ENCODE data around the gene BLOC1S1. TPM values are rescaled to one million over a fixed set of nuclear protein-coding genes. Genes with fewer than 3 reads are reported as not detected.

BLOC1S1 gene
- total RNA-seq, 1 experiment from 2014 or later = 87.3 TPM

DNA sequence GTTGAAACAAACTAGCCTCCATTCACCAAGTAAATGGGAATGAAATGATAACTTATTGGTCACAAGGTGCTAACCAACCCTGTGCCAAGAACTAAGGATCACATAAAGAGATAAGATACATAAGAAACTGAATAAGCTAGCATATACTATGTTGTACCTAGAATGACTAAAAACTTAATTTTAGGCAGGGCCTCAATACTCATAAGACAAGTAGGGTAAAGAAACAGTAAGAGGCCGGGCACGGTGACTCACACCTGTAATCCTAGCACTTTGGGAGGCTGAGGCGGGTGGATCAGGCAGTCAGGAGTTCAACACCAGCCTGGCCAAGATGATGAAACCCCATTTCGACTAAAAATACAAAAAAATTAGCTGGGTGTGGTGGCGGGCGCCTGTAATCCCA, 44.8 kb downstream of the BLOC1S1 start:
- intact Hi-C loops (cut with micrococcal nuclease; ENCODE audit: unreplicated experiment) (no loop called here), in situ Hi-C loops (cut with HindIII; ENCODE audit: low pct_unique_long_range_greater_than_20kb, low sequenced_read_pairs) (no loop called here)
- Histone ChIP-seq H3K9me3 (ENCODE audit: control insufficient read depth, insufficient read depth, low read depth, low read length) (no peaks in the 10 kb centered on the region), H3K27me3 (ENCODE audit: control insufficient read depth, insufficient read depth, low read length) (no peaks in the 10 kb centered on the region), H3K4me3 (ENCODE audit: low read depth in 2 of 2, low read length in 2 of 2) (no peak overlapping the region), H3K27ac (ENCODE audit: low read length) (no peak overlapping the region), H3K4me1 (ENCODE audit: control insufficient read depth, insufficient read depth, low read length) (no peaks in the 10 kb centered on the region), H3K36me3 (ENCODE audit: control insufficient read depth, insufficient read depth, low read length) (peaks cover 16% of the 10 kb centered on the region)
- ATAC-seq (no peak), DNase-seq (ENCODE audit: low read depth, low spot score) (no peak)
- BruUV-seq (replicated peaks) = no TSS peak
- CTCF ChIA-PET = no interaction called here
- POLR2A ChIA-PET = interaction anchor here (0.5 kb wide), 1 partner anchor 9 kb away, joined by 6 read pairs; no protein-coding TSS in a partner anchor
- TF ChIP-seq, protein P1, sequence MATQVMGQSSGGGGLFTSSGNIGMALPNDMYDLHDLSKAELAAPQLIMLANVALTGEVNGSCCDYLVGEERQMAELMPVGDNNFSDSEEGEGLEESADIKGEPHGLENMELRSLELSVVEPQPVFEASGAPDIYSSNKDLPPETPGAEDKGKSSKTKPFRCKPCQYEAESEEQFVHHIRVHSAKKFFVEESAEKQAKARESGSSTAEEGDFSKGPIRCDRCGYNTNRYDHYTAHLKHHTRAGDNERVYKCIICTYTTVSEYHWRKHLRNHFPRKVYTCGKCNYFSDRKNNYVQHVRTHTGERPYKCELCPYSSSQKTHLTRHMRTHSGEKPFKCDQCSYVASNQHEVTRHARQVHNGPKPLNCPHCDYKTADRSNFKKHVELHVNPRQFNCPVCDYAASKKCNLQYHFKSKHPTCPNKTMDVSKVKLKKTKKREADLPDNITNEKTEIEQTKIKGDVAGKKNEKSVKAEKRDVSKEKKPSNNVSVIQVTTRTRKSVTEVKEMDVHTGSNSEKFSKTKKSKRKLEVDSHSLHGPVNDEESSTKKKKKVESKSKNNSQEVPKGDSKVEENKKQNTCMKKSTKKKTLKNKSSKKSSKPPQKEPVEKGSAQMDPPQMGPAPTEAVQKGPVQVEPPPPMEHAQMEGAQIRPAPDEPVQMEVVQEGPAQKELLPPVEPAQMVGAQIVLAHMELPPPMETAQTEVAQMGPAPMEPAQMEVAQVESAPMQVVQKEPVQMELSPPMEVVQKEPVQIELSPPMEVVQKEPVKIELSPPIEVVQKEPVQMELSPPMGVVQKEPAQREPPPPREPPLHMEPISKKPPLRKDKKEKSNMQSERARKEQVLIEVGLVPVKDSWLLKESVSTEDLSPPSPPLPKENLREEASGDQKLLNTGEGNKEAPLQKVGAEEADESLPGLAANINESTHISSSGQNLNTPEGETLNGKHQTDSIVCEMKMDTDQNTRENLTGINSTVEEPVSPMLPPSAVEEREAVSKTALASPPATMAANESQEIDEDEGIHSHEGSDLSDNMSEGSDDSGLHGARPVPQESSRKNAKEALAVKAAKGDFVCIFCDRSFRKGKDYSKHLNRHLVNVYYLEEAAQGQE (IDR thresholded peaks at IDR 0.05; ENCODE audit: insufficient read depth in 1 of 2, low read depth in 2 of 2, low read length in 1 of 2) = no peak
- TF ChIP-seq SIN3A (IDR thresholded peaks at IDR 0.05; ENCODE audit: borderline replicate concordance, insufficient read depth, low read depth, low read length) (no peak), TCF7L2 (IDR thresholded peaks at IDR 0.05; ENCODE audit: low read depth, low read length) (no peak), POLR2AphosphoS5 (IDR thresholded peaks at IDR 0.05; ENCODE audit: low read depth, low read length) (no peak)
- TF ChIP-seq, protein P2, sequence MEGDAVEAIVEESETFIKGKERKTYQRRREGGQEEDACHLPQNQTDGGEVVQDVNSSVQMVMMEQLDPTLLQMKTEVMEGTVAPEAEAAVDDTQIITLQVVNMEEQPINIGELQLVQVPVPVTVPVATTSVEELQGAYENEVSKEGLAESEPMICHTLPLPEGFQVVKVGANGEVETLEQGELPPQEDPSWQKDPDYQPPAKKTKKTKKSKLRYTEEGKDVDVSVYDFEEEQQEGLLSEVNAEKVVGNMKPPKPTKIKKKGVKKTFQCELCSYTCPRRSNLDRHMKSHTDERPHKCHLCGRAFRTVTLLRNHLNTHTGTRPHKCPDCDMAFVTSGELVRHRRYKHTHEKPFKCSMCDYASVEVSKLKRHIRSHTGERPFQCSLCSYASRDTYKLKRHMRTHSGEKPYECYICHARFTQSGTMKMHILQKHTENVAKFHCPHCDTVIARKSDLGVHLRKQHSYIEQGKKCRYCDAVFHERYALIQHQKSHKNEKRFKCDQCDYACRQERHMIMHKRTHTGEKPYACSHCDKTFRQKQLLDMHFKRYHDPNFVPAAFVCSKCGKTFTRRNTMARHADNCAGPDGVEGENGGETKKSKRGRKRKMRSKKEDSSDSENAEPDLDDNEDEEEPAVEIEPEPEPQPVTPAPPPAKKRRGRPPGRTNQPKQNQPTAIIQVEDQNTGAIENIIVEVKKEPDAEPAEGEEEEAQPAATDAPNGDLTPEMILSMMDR (IDR thresholded peaks at IDR 0.05) = no peak

- no TSS peak for BruUV-seq (replicated peaks)
- TF ChIP-seq SIN3A (IDR thresholded peaks at IDR 0.05; ENCODE audit: borderline replicate concordance, insufficient read depth, low read depth, low read length) (no peak), TCF7L2 (IDR thresholded peaks at IDR 0.05; ENCODE audit: low read depth, low read length) (no peak), POLR2AphosphoS5 (IDR thresholded peaks at IDR 0.05; ENCODE audit: low read depth, low read length) (no peak)
- TF ChIP-seq, protein P2 (IDR thresholded peaks at IDR 0.05) = no peak
- TF ChIP-seq, protein P1 (IDR thresholded peaks at IDR 0.05; ENCODE audit: insufficient read depth in 1 of 2, low read depth in 2 of 2, low read length in 1 of 2) = no peak
- in situ Hi-C loops (cut with HindIII; ENCODE audit: low pct_unique_long_range_greater_than_20kb, low sequenced_read_pairs) (no loop called here), intact Hi-C loops (cut with micrococcal nuclease; ENCODE audit: unreplicated experiment) (no loop called here)
- Histone ChIP-seq H3K9me3 (ENCODE audit: control insufficient read depth, insufficient read depth, low read depth, low read length) (no peaks in the 10 kb centered on the region), H3K4me3 (ENCODE audit: low read depth in 2 of 2, low read length in 2 of 2) (no peak overlapping the region), H3K27ac (ENCODE audit: low read length) (no peak overlapping the region), H3K27me3 (ENCODE audit: control insufficient read depth, insufficient read depth, low read length) (no peaks in the 10 kb centered on the region), H3K4me1 (ENCODE audit: control insufficient read depth, insufficient read depth, low read length) (no peaks in the 10 kb centered on the region), H3K36me3 (ENCODE audit: control insufficient read depth, insufficient read depth, low read length) (peaks cover 5% of the 10 kb centered on the region; the same call in 1 of the 2 replicates)
- ChIA-PET POLR2A (no interaction called here), CTCF (no interaction called here)
- DNase-seq (ENCODE audit: low read depth, low spot score) (no peak), ATAC-seq (no peak)
Measured at GRCh38 chr12:55762646-55763045, 46.8 kb downstream of the BLOC1S1 start.

Data from Panc1 (cell line).